Fibroblast of lung (primary cell): ENCODE data around the gene MRGPRX4.
"Not testable (repeated sequence)": the region's sequence is repeated elsewhere in the genome, so short reads cannot be mapped to it uniquely, and the experiment has no call there.

Experiments used
- CTCF ChIP-seq, 2 donors: IDR thresholded peaks in 1 of 2; conservative IDR thresholded peaks in 1 of 2; 1 replicate in 1 of 2; 2 replicates in 1 of 2; pipeline ENCODE4 v1.5.1; 2011 to 2012; ENCODE audit warnings: low read length in 2 of 2, control low read depth in 1 of 2, inconsistent platforms in 1 of 2, low read depth in 1 of 2, mild to moderate bottlenecking in 1 of 2
- EZH2 ChIP-seq: IDR thresholded peaks from 2 replicates; pipeline ENCODE4 v1.5.1; 2012; ENCODE audit warnings: low read length, control low read depth, mild to moderate bottlenecking; ENCODE audit errors: missing control alignments

- TF ChIP-seq CTCF (conservative IDR thresholded peaks at IDR 0.05 in 1 of 2, IDR thresholded peaks at IDR 0.05 in 1 of 2; ENCODE audit: low read depth in 1 of 2, low read length in 2 of 2); EZH2: not testable (repeated sequence)
Observed at GRCh38 chr11:18189476-18190245, 17.0 kb downstream of the MRGPRX4 start.
